NCI-H2107 treated with DMSO at 0.1 percent for 48 hours (cell line): ENCODE measurements around the gene LZTS2.

Experiments
- DNase-seq: peaks from one replicate; lab custom pipeline; 2025; ENCODE audit not compliant: unreplicated experiment; lab: John Stamatoyannopoulos, UW

The LZTS2 gene

GRCh38 chr10:100998183-100998990, 1.2 kb upstream of the LZTS2 start:
- peak; percentile 46 for DNase-seq

- DNase-seq: no peak
These were observed 442 bp upstream of the LZTS2 start for GRCh38 chr10:100998991-100999741.

- no peak for DNase-seq
These were observed 713 bp downstream of the LZTS2 start for GRCh38 chr10:101000127-101000914.

- DNase-seq: no peak
These were observed 1.5 kb downstream of the LZTS2 start for GRCh38 chr10:101000915-101001658.

- no peak for DNase-seq
These were observed 2.0 kb downstream of the LZTS2 start for GRCh38 chr10:101001659-101002035.

- no peak for DNase-seq
These were observed 2.8 kb downstream of the LZTS2 start for GRCh38 chr10:101002456-101002855.

- no peak for DNase-seq
These were observed 4.1 kb downstream of the LZTS2 start for GRCh38 chr10:101003639-101004206.

- DNase-seq: no peak
These were observed 5.8 kb downstream of the LZTS2 start for GRCh38 chr10:101005361-101005760.

- DNase-seq: no peak
These were observed 6.4 kb downstream of the LZTS2 start for GRCh38 chr10:101005869-101006567.

- DNase-seq: no peak
These were observed 7.0 kb downstream of the LZTS2 start for GRCh38 chr10:101006593-101007098.

- DNase-seq: no peak
These were observed 7.6 kb downstream of the LZTS2 start for GRCh38 chr10:101007099-101007711.

GRCh38 chr10:101007915-101008822, 8.6 kb downstream of the LZTS2 start:
- no peak for DNase-seq

- DNase-seq: no peak
These were observed 9.3 kb downstream of the LZTS2 start for GRCh38 chr10:101008823-101009423.

GRCh38 chr10:101010329-101010728, 10.7 kb downstream of the LZTS2 start:
- DNase-seq: no peak

GRCh38 chr10:101011517-101012423, 12.2 kb downstream of the LZTS2 start:
- no peak for DNase-seq

GRCh38 chr10:101012525-101013364, 13.1 kb downstream of the LZTS2 start:
- DNase-seq: peak; percentile 69
